Measurements from ENCODE around the gene PTPRT.

Gene PTPRT

GRCh38 chr20:42756991-42757390 lies 432.7 kb downstream of the PTPRT start:
- no peak overlapping the region for H3K27ac Mint-ChIP-seq
- no peaks in the 10 kb centered on the region for H3K9me3 Mint-ChIP-seq
- no peak overlapping the region for H3K4me3 Mint-ChIP-seq
- H3K27me3 Mint-ChIP-seq: no peaks in the 10 kb centered on the region
- no peaks in the 10 kb centered on the region for H3K36me3 Mint-ChIP-seq
- H3K4me1 Mint-ChIP-seq: no peaks in the 10 kb centered on the region

GRCh38 chr20:42754706-42755105 lies 435.0 kb downstream of the PTPRT start:
- Mint-ChIP-seq H3K36me3 (no peaks in the 10 kb centered on the region), H3K4me3 (no peak overlapping the region), H3K27me3 (no peaks in the 10 kb centered on the region), H3K9me3 (no peaks in the 10 kb centered on the region), H3K27ac (no peak overlapping the region), H3K4me1 (no peaks in the 10 kb centered on the region)

- H3K36me3 Mint-ChIP-seq: no peaks in the 10 kb centered on the region
- H3K27me3 Mint-ChIP-seq: no peaks in the 10 kb centered on the region
- no peak overlapping the region for H3K4me3 Mint-ChIP-seq
These were observed 437.1 kb downstream of the PTPRT start for GRCh38 chr20:42752620-42753019.

GRCh38 chr20:42749556-42749955 lies 440.1 kb downstream of the PTPRT start:
- Mint-ChIP-seq H3K4me3 (no peak overlapping the region), H3K27ac (no peak overlapping the region), H3K36me3 (no peaks in the 10 kb centered on the region), H3K4me1 (no peaks in the 10 kb centered on the region), H3K9me3 (no peaks in the 10 kb centered on the region), H3K27me3 (no peaks in the 10 kb centered on the region)

More at GRCh38 chr20:42752620-42753019, 437.1 kb downstream of the PTPRT start:
- H3K4me1 Mint-ChIP-seq: no peaks in the 10 kb centered on the region
- H3K27ac Mint-ChIP-seq: no peak overlapping the region
- H3K9me3 Mint-ChIP-seq: no peaks in the 10 kb centered on the region

- peaks cover 2% of the 10 kb centered on the region for H3K9me3 Mint-ChIP-seq
- H3K27me3 Mint-ChIP-seq: no peaks in the 10 kb centered on the region
- H3K4me3 Mint-ChIP-seq: no peak overlapping the region
- H3K36me3 Mint-ChIP-seq: no peaks in the 10 kb centered on the region
- no peaks in the 10 kb centered on the region for H3K4me1 Mint-ChIP-seq
- no peak overlapping the region for H3K27ac Mint-ChIP-seq
These were observed 441.8 kb downstream of the PTPRT start for GRCh38 chr20:42747765-42748411.

- Mint-ChIP-seq H3K4me3 (no peak overlapping the region), H3K36me3 (no peaks in the 10 kb centered on the region), H3K27ac (no peak overlapping the region), H3K4me1 (no peaks in the 10 kb centered on the region), H3K27me3 (no peaks in the 10 kb centered on the region), H3K9me3 (peaks cover 5% of the 10 kb centered on the region)
These were observed 444.8 kb downstream of the PTPRT start for GRCh38 chr20:42744756-42745465.

GRCh38 chr20:42742926-42743325 lies 446.8 kb downstream of the PTPRT start:
- no peaks in the 10 kb centered on the region for H3K27me3 Mint-ChIP-seq
- H3K27ac Mint-ChIP-seq: no peak overlapping the region
- no peaks in the 10 kb centered on the region for H3K36me3 Mint-ChIP-seq
- H3K9me3 Mint-ChIP-seq: peaks cover 5% of the 10 kb centered on the region
- no peaks in the 10 kb centered on the region for H3K4me1 Mint-ChIP-seq
- H3K4me3 Mint-ChIP-seq: no peak overlapping the region

- no peaks in the 10 kb centered on the region for H3K27me3 Mint-ChIP-seq
- no peaks in the 10 kb centered on the region for H3K36me3 Mint-ChIP-seq
- no peak overlapping the region for H3K27ac Mint-ChIP-seq
- no peaks in the 10 kb centered on the region for H3K4me1 Mint-ChIP-seq
- peaks cover 5% of the 10 kb centered on the region for H3K9me3 Mint-ChIP-seq
- H3K4me3 Mint-ChIP-seq: no peak overlapping the region
These were observed 447.8 kb downstream of the PTPRT start for GRCh38 chr20:42741906-42742305.

- Mint-ChIP-seq H3K36me3 (no peaks in the 10 kb centered on the region), H3K9me3 (peaks cover 10% of the 10 kb centered on the region), H3K4me3 (no peak overlapping the region), H3K4me1 (no peaks in the 10 kb centered on the region), H3K27ac (no peak overlapping the region), H3K27me3 (no peaks in the 10 kb centered on the region)
These were observed 449.4 kb downstream of the PTPRT start for GRCh38 chr20:42740226-42740870.

- no peaks in the 10 kb centered on the region for H3K4me1 Mint-ChIP-seq
- H3K27ac Mint-ChIP-seq: no peak overlapping the region
- H3K27me3 Mint-ChIP-seq: peaks cover 1% of the 10 kb centered on the region
- peaks cover 14% of the 10 kb centered on the region for H3K9me3 Mint-ChIP-seq
- no peak overlapping the region for H3K4me3 Mint-ChIP-seq
- no peaks in the 10 kb centered on the region for H3K36me3 Mint-ChIP-seq
These were observed 450.0 kb downstream of the PTPRT start for GRCh38 chr20:42739683-42740082.

- Mint-ChIP-seq H3K27me3 (peaks cover 1% of the 10 kb centered on the region), H3K4me1 (no peaks in the 10 kb centered on the region), H3K4me3 (no peak overlapping the region), H3K9me3 (peaks cover 12% of the 10 kb centered on the region), H3K36me3 (no peaks in the 10 kb centered on the region), H3K27ac (no peak overlapping the region)
These were observed 454.2 kb downstream of the PTPRT start for GRCh38 chr20:42735539-42735938.

GRCh38 chr20:42734660-42735368 lies 454.9 kb downstream of the PTPRT start:
- peaks cover 1% of the 10 kb centered on the region for H3K27me3 Mint-ChIP-seq
- H3K4me3 Mint-ChIP-seq: no peak overlapping the region

GRCh38 chr20:42721923-42722322 lies 467.8 kb downstream of the PTPRT start:
- H3K36me3 Mint-ChIP-seq: no peaks in the 10 kb centered on the region
- H3K27ac Mint-ChIP-seq: no peak overlapping the region
- H3K9me3 Mint-ChIP-seq: no peaks in the 10 kb centered on the region
- H3K27me3 Mint-ChIP-seq: no peaks in the 10 kb centered on the region
- no peak overlapping the region for H3K4me3 Mint-ChIP-seq
- H3K4me1 Mint-ChIP-seq: no peaks in the 10 kb centered on the region

More at GRCh38 chr20:42734660-42735368, 454.9 kb downstream of the PTPRT start:
- H3K9me3 Mint-ChIP-seq: peaks cover 12% of the 10 kb centered on the region
- no peaks in the 10 kb centered on the region for H3K36me3 Mint-ChIP-seq
- no peaks in the 10 kb centered on the region for H3K4me1 Mint-ChIP-seq
- H3K27ac Mint-ChIP-seq: no peak overlapping the region

GRCh38 chr20:42714298-42715141 lies 475.2 kb downstream of the PTPRT start:
- Mint-ChIP-seq H3K9me3 (peaks cover 4% of the 10 kb centered on the region), H3K4me3 (no peak overlapping the region), H3K27ac (no peak overlapping the region), H3K4me1 (no peaks in the 10 kb centered on the region), H3K27me3 (peaks cover 1% of the 10 kb centered on the region), H3K36me3 (peaks cover 1% of the 10 kb centered on the region)

- H3K27me3 Mint-ChIP-seq: no peaks in the 10 kb centered on the region
- no peak overlapping the region for H3K4me3 Mint-ChIP-seq
- H3K27ac Mint-ChIP-seq: no peak overlapping the region
- H3K36me3 Mint-ChIP-seq: peaks cover 2% of the 10 kb centered on the region
- H3K4me1 Mint-ChIP-seq: no peaks in the 10 kb centered on the region
- H3K9me3 Mint-ChIP-seq: peaks cover 9% of the 10 kb centered on the region
These were observed 481.4 kb downstream of the PTPRT start for GRCh38 chr20:42708266-42708665.
